Astrocyte (in vitro differentiated cells and primary cell): ENCODE results near the gene HIPK2. TPM values are rescaled to one million over a fixed set of nuclear protein-coding genes. Genes with fewer than 3 reads are reported as not detected.

ENCODE experiments used
- DNase-seq: peaks from one replicate; pipeline ENCODE4 v3.0.0-alpha.2; 2010; ENCODE audit warnings: low read depth
- FAIRE-seq: peaks from 2 replicates; lab custom pipeline; 2011; peaks lifted over from hg19 to GRCh38; lab: Jason Lieb, UNC
- H2AFZ ChIP-seq: 2 replicates; pipeline ENCODE4 v1.6.0; 2012; ENCODE audit warnings: low read depth, low read length, inconsistent platforms
- H3K27ac ChIP-seq: 2 replicates; pipeline ENCODE4 v1.5.1; 2011; ENCODE audit warnings: low read depth, low read length, inconsistent platforms
- H3K27me3 ChIP-seq: 2 replicates; pipeline ENCODE4 v1.6.0; 2011; ENCODE audit warnings: low read length, inconsistent platforms; ENCODE audit not compliant: insufficient read depth
- H3K36me3 ChIP-seq: 2 replicates; pipeline ENCODE4 v1.5.1; 2011; ENCODE audit warnings: low read length, inconsistent platforms; ENCODE audit not compliant: insufficient read depth
- H3K4me1 ChIP-seq: 2 replicates; pipeline ENCODE4 v1.5.1; 2011; ENCODE audit warnings: low read length, inconsistent platforms; ENCODE audit not compliant: insufficient read depth
- H3K4me2 ChIP-seq: 2 replicates; pipeline ENCODE4 v1.6.0; 2012; ENCODE audit warnings: low read length, inconsistent platforms
- H3K4me3 ChIP-seq: 2 replicates; pipeline ENCODE4 v1.5.1; 2011; ENCODE audit warnings: low read depth, mild to moderate bottlenecking, low read length, inconsistent platforms; ENCODE audit not compliant: insufficient read depth
- H3K79me2 ChIP-seq: 2 replicates; pipeline ENCODE4 v1.6.0; 2012; ENCODE audit warnings: mild to moderate bottlenecking, low read length, inconsistent platforms; ENCODE audit not compliant: insufficient read depth
- H3K9ac ChIP-seq: 2 replicates; pipeline ENCODE4 v1.6.0; 2012; ENCODE audit warnings: mild to moderate bottlenecking, low read length, inconsistent platforms
- H3K9me3 ChIP-seq: 2 replicates; pipeline ENCODE4 v1.5.1; 2012; ENCODE audit warnings: low read depth, mild to moderate bottlenecking, low read length, inconsistent platforms; ENCODE audit not compliant: insufficient read depth
- H4K20me1 ChIP-seq: 2 replicates; pipeline ENCODE4 v1.6.0; 2012; ENCODE audit warnings: low read length, inconsistent platforms; ENCODE audit not compliant: insufficient read depth
- H3K27ac Mint-ChIP-seq: one replicate; pipeline ENCODE4 v1.8.0; 2021; ENCODE audit warnings: mild to moderate bottlenecking, mixed read lengths; ENCODE audit not compliant: unreplicated experiment
- H3K27me3 Mint-ChIP-seq: one replicate; pipeline ENCODE4 v1.8.0; 2021; ENCODE audit warnings: low read depth, mixed read lengths; ENCODE audit not compliant: unreplicated experiment
- H3K36me3 Mint-ChIP-seq: one replicate; pipeline ENCODE4 v1.8.0; 2021; ENCODE audit warnings: low read depth, mixed read lengths; ENCODE audit not compliant: unreplicated experiment
- H3K4me1 Mint-ChIP-seq: one replicate; pipeline ENCODE4 v1.8.0; 2021; ENCODE audit warnings: low read depth, mixed read lengths; ENCODE audit not compliant: unreplicated experiment
- H3K4me3 Mint-ChIP-seq: one replicate; pipeline ENCODE4 v1.8.0; 2021; ENCODE audit warnings: mild to moderate bottlenecking, moderate library complexity, mixed read lengths; ENCODE audit not compliant: unreplicated experiment
- H3K9me3 Mint-ChIP-seq: one replicate; pipeline ENCODE4 v1.8.0; 2021; ENCODE audit warnings: mild to moderate bottlenecking, mixed read lengths; ENCODE audit not compliant: unreplicated experiment
- EZH2 ChIP-seq: IDR thresholded peaks from 2 replicates; pipeline ENCODE4 v1.6.1; 2012; ENCODE audit warnings: mild to moderate bottlenecking, low read length, inconsistent platforms; ENCODE audit not compliant: insufficient read depth
- total RNA-seq: library from RNA; stranded (reverse); gene quantifications from 2 replicates; pipeline ENCODE4 v1.2.1, GENCODE V29; 2021
- TF ChIP-seq, protein P1 (sequence below): IDR thresholded peaks from 2 replicates; pipeline ENCODE4 v1.5.1; 2011; ENCODE audit warnings: low read depth, mild to moderate bottlenecking, inconsistent platforms, low read length, moderate library complexity; ENCODE audit not compliant: insufficient read depth

Gene HIPK2
- total RNA-seq, 1 donor from 2014 or later: 35.8 TPM

- no peak for FAIRE-seq
These were observed 206.6 kb downstream of the HIPK2 start for GRCh38 chr7:139571190-139571589.

DNA sequence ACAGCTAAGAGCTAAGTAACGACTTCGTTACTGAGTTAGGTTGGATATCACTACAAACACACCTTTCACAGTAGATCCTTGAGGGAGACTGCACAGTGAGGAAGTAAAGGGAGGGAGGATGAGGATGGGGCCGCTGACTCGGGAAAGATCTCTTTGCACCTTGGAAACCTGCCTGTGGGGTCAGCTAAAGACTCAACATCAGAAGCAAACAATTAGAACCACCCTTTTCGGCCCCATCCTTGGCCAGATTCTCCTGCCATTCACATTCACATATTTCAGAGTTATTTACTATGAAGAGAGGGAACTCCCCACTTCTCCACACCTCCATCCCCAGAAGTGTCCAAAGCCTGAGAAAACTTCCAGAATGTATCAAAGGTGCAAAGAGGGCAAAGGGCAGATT lies 207.2 kb downstream of the HIPK2 start:
- Histone ChIP-seq H3K4me1 (no peaks in the 10 kb centered on the region), H2AFZ (no peak overlapping the region), H3K9ac (no peak overlapping the region), H3K79me2 (no peaks in the 10 kb centered on the region), H3K4me2 (no peak overlapping the region), H4K20me1 (peaks cover 8% of the 10 kb centered on the region), H3K36me3 (no peaks in the 10 kb centered on the region), H3K27me3 (no peaks in the 10 kb centered on the region), H3K4me3 (no peak overlapping the region), H3K9me3 (no peaks in the 10 kb centered on the region), H3K27ac (no peak overlapping the region)
- H3K27me3 Mint-ChIP-seq: peaks cover 2% of the 10 kb centered on the region
- no peak overlapping the region for H3K27ac Mint-ChIP-seq
- TF ChIP-seq, protein P1, sequence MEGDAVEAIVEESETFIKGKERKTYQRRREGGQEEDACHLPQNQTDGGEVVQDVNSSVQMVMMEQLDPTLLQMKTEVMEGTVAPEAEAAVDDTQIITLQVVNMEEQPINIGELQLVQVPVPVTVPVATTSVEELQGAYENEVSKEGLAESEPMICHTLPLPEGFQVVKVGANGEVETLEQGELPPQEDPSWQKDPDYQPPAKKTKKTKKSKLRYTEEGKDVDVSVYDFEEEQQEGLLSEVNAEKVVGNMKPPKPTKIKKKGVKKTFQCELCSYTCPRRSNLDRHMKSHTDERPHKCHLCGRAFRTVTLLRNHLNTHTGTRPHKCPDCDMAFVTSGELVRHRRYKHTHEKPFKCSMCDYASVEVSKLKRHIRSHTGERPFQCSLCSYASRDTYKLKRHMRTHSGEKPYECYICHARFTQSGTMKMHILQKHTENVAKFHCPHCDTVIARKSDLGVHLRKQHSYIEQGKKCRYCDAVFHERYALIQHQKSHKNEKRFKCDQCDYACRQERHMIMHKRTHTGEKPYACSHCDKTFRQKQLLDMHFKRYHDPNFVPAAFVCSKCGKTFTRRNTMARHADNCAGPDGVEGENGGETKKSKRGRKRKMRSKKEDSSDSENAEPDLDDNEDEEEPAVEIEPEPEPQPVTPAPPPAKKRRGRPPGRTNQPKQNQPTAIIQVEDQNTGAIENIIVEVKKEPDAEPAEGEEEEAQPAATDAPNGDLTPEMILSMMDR: no peak
- TF ChIP-seq EZH2: no peak
- H3K36me3 Mint-ChIP-seq: peaks cover 16% of the 10 kb centered on the region
- FAIRE-seq (no peak), DNase-seq (no peak)
- H3K4me3 Mint-ChIP-seq: no peak overlapping the region
- peaks cover 3% of the 10 kb centered on the region for H3K9me3 Mint-ChIP-seq
- no peaks in the 10 kb centered on the region for H3K4me1 Mint-ChIP-seq

More at GRCh38 chr7:139571190-139571589, 206.6 kb downstream of the HIPK2 start:
- H3K4me3 Mint-ChIP-seq: no peak overlapping the region
- H3K79me2 ChIP-seq: no peaks in the 10 kb centered on the region
- H3K4me1 Mint-ChIP-seq: no peaks in the 10 kb centered on the region
- H3K4me3 ChIP-seq: no peak overlapping the region
- H3K27ac Mint-ChIP-seq: no peak overlapping the region
- no peak overlapping the region for H2AFZ ChIP-seq
- no peak overlapping the region for H3K4me2 ChIP-seq
- H3K9me3 Mint-ChIP-seq: peaks cover 3% of the 10 kb centered on the region
- no peak for DNase-seq
- no peaks in the 10 kb centered on the region for H3K27me3 ChIP-seq
- TF ChIP-seq, protein P1: no peak
- peaks cover 2% of the 10 kb centered on the region for H3K27me3 Mint-ChIP-seq
- H4K20me1 ChIP-seq: peaks cover 8% of the 10 kb centered on the region
- no peaks in the 10 kb centered on the region for H3K36me3 ChIP-seq
- no peaks in the 10 kb centered on the region for H3K4me1 ChIP-seq
- no peaks in the 10 kb centered on the region for H3K9me3 ChIP-seq
- H3K36me3 Mint-ChIP-seq: peaks cover 18% of the 10 kb centered on the region
- no peak overlapping the region for H3K9ac ChIP-seq
- H3K27ac ChIP-seq: no peak overlapping the region

DNA sequence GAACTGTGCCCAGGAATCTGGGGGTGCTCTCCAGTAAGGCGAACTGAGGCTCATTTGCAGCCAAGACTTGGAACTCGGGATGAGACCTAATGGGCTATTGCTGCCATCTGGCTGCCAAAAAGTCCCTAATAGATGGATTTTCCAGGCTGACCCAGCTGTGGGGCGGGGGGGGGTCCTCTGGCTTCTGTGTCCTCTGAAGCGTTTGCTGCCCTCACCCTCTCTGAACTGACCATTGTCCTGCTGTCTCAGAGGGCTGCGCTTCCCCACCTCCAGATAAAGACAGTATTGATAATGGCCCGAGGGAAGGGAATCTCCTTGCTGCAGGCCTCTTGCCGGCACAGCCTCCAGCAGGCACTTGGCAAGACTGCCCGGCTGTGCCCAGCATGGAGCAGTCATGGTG lies 207.7 kb downstream of the HIPK2 start:
- H3K79me2 ChIP-seq: no peaks in the 10 kb centered on the region
- TF ChIP-seq, protein P1: no peak
- no peak for TF ChIP-seq EZH2
- FAIRE-seq: no peak
- no peak for DNase-seq
- no peak overlapping the region for H3K4me3 Mint-ChIP-seq
- peaks cover 12% of the 10 kb centered on the region for H3K36me3 Mint-ChIP-seq
- no peak overlapping the region for H3K4me2 ChIP-seq
- H3K4me1 Mint-ChIP-seq: no peaks in the 10 kb centered on the region
- no peak overlapping the region for H3K9ac ChIP-seq
- H3K36me3 ChIP-seq: no peaks in the 10 kb centered on the region
- H3K4me3 ChIP-seq: no peak overlapping the region
- no peak overlapping the region for H2AFZ ChIP-seq
- no peaks in the 10 kb centered on the region for H3K27me3 ChIP-seq
- H3K4me1 ChIP-seq: no peaks in the 10 kb centered on the region
- H4K20me1 ChIP-seq: peaks cover 8% of the 10 kb centered on the region
- no peaks in the 10 kb centered on the region for H3K9me3 ChIP-seq
- H3K27ac Mint-ChIP-seq: no peak overlapping the region
- H3K27ac ChIP-seq: no peak overlapping the region
- peaks cover 2% of the 10 kb centered on the region for H3K27me3 Mint-ChIP-seq
- H3K9me3 Mint-ChIP-seq: peaks cover 3% of the 10 kb centered on the region
